HAP-1 (cell line): Measurements from ENCODE around the gene PRDM11.

Source experiments
- DNase-seq, 2 experiments: peaks; one replicate each; pipeline ENCODE4 v3.0.0-alpha.2; 2016 to 2020; ENCODE audit warnings: low spot score in 2 of 2
- H3K27me3 ChIP-seq: fragments of 250-450 bp; sonication (Bioruptor Pico); 2 replicates; pipeline ENCODE4 v1.5.1; 2020; ENCODE audit warnings: low read depth, mild to moderate bottlenecking, moderate library complexity
- H3K36me3 ChIP-seq: fragments of 250-450 bp; sonication (Bioruptor Pico); replicated peaks from 2 replicates; pipeline ENCODE4 v1.5.1; 2020; ENCODE audit warnings: mild to moderate bottlenecking
- H3K4me1 ChIP-seq: fragments of 250-450 bp; sonication (Bioruptor Pico); 2 replicates; pipeline ENCODE4 v1.5.1; 2020; ENCODE audit warnings: mild to moderate bottlenecking
- H3K4me3 ChIP-seq: fragments of 250-450 bp; sonication (Bioruptor Pico); 2 replicates; pipeline ENCODE4 v1.5.1; 2020; ENCODE audit warnings: mild to moderate bottlenecking, moderate library complexity
- H3K9me3 ChIP-seq: fragments of 250-450 bp; sonication (Bioruptor Pico); 2 replicates; pipeline ENCODE4 v1.5.1; 2020; ENCODE audit warnings: mild to moderate bottlenecking, moderate library complexity
- in situ Hi-C: fragments of 300-500 bp; cut with MboI; formaldehyde crosslinking; loops from 3 replicates; pipeline ENCODE4 v1.14.3; 2020; ENCODE audit warnings: low sequenced_read_pairs, inconsistent platforms, mixed read lengths

PRDM11 gene

GRCh38 chr11:45205978-45206377 is 59.5 kb downstream of the PRDM11 start:
- no peaks in the 10 kb centered on the region for H3K9me3 ChIP-seq
- no peaks in the 10 kb centered on the region for H3K27me3 ChIP-seq
- peaks cover 7% of the 10 kb centered on the region for H3K4me1 ChIP-seq
- H3K4me3 ChIP-seq, result no peak overlapping the region
- H3K36me3 ChIP-seq, result no peaks in the 10 kb centered on the region
- DNase-seq, result no peak
- in situ Hi-C loops, result no loop called here

- peak; percentile 55 to 63 for DNase-seq
- Histone ChIP-seq H3K4me1 (peaks cover 7% of the 10 kb centered on the region), H3K4me3 (no peak overlapping the region), H3K27me3 (no peaks in the 10 kb centered on the region), H3K9me3 (no peaks in the 10 kb centered on the region), H3K36me3 (no peaks in the 10 kb centered on the region)
- in situ Hi-C loops, result no loop called here
These were observed 61.7 kb downstream of the PRDM11 start for GRCh38 chr11:45208135-45208534.

- Histone ChIP-seq H3K36me3 (no peaks in the 10 kb centered on the region), H3K4me3 (no peak overlapping the region)
- in situ Hi-C loops, result no loop called here
These were observed 62.8 kb downstream of the PRDM11 start for GRCh38 chr11:45209000-45209879.

GRCh38 chr11:45209891-45210699 is 63.7 kb downstream of the PRDM11 start:
- Histone ChIP-seq H3K4me1 (peaks cover 7% of the 10 kb centered on the region), H3K9me3 (no peaks in the 10 kb centered on the region), H3K36me3 (no peaks in the 10 kb centered on the region), H3K27me3 (no peaks in the 10 kb centered on the region), H3K4me3 (no peak overlapping the region)
- in situ Hi-C loops, result no loop called here
- no peak for DNase-seq

More at GRCh38 chr11:45209000-45209879, 62.8 kb downstream of the PRDM11 start:
- no peak for DNase-seq
- H3K9me3 ChIP-seq, result no peaks in the 10 kb centered on the region
- H3K4me1 ChIP-seq, result peaks cover 7% of the 10 kb centered on the region
- no peaks in the 10 kb centered on the region for H3K27me3 ChIP-seq

- Histone ChIP-seq H3K4me3 (no peak overlapping the region), H3K36me3 (no peaks in the 10 kb centered on the region), H3K27me3 (no peaks in the 10 kb centered on the region), H3K4me1 (peaks cover 7% of the 10 kb centered on the region), H3K9me3 (no peaks in the 10 kb centered on the region)
- in situ Hi-C loops, result no loop called here
- no peak for DNase-seq
These were observed 64.4 kb downstream of the PRDM11 start for GRCh38 chr11:45210846-45211245.

GRCh38 chr11:45211732-45212131 is 65.3 kb downstream of the PRDM11 start:
- H3K4me3 ChIP-seq, result no peak overlapping the region
- in situ Hi-C loops, result no loop called here
- no peak for DNase-seq
- H3K27me3 ChIP-seq, result no peaks in the 10 kb centered on the region
- no peaks in the 10 kb centered on the region for H3K9me3 ChIP-seq
- peaks cover 7% of the 10 kb centered on the region for H3K4me1 ChIP-seq
- no peaks in the 10 kb centered on the region for H3K36me3 ChIP-seq

- peaks cover 6% of the 10 kb centered on the region for H3K4me1 ChIP-seq
- in situ Hi-C loops, result no loop called here
- peak in 1 of 2 experiments; percentile 30 for DNase-seq
- no peaks in the 10 kb centered on the region for H3K27me3 ChIP-seq
- no peaks in the 10 kb centered on the region for H3K9me3 ChIP-seq
- no peaks in the 10 kb centered on the region for H3K36me3 ChIP-seq
- H3K4me3 ChIP-seq, result no peak overlapping the region
These were observed 66.3 kb downstream of the PRDM11 start for GRCh38 chr11:45212566-45213315.

GRCh38 chr11:45213316-45213665 is 66.9 kb downstream of the PRDM11 start:
- in situ Hi-C loops, result no loop called here
- Histone ChIP-seq H3K4me3 (no peak overlapping the region), H3K36me3 (no peaks in the 10 kb centered on the region), H3K9me3 (no peaks in the 10 kb centered on the region), H3K27me3 (no peaks in the 10 kb centered on the region), H3K4me1 (peaks cover 4% of the 10 kb centered on the region)
- no peak for DNase-seq

- no peak for DNase-seq
- Histone ChIP-seq H3K4me3 (no peak overlapping the region), H3K4me1 (no peaks in the 10 kb centered on the region), H3K36me3 (no peaks in the 10 kb centered on the region), H3K27me3 (no peaks in the 10 kb centered on the region), H3K9me3 (no peaks in the 10 kb centered on the region)
- in situ Hi-C loops, result no loop called here
These were observed 67.3 kb downstream of the PRDM11 start for GRCh38 chr11:45213717-45214116.

GRCh38 chr11:45215098-45215865 is 68.8 kb downstream of the PRDM11 start:
- no peak for DNase-seq
- Histone ChIP-seq H3K4me1 (no peaks in the 10 kb centered on the region), H3K36me3 (no peaks in the 10 kb centered on the region), H3K27me3 (no peaks in the 10 kb centered on the region), H3K4me3 (no peak overlapping the region), H3K9me3 (no peaks in the 10 kb centered on the region)
- in situ Hi-C loops, result no loop called here

- in situ Hi-C loops, result no loop called here
- DNase-seq, result no peak
These were observed 69.6 kb downstream of the PRDM11 start for GRCh38 chr11:45216031-45216430.

GRCh38 chr11:45216901-45217300 is 70.5 kb downstream of the PRDM11 start:
- DNase-seq, result no peak
- H3K4me1 ChIP-seq, result no peaks in the 10 kb centered on the region
- H3K9me3 ChIP-seq, result no peaks in the 10 kb centered on the region
- H3K27me3 ChIP-seq, result no peaks in the 10 kb centered on the region
- in situ Hi-C loops, result no loop called here
- no peaks in the 10 kb centered on the region for H3K36me3 ChIP-seq
- no peak overlapping the region for H3K4me3 ChIP-seq

More at GRCh38 chr11:45216031-45216430, 69.6 kb downstream of the PRDM11 start:
- H3K4me1 ChIP-seq, result no peaks in the 10 kb centered on the region
- no peak overlapping the region for H3K4me3 ChIP-seq
- H3K27me3 ChIP-seq, result no peaks in the 10 kb centered on the region
- no peaks in the 10 kb centered on the region for H3K9me3 ChIP-seq
- no peaks in the 10 kb centered on the region for H3K36me3 ChIP-seq

- in situ Hi-C loops, result no loop called here
- no peak overlapping the region for H3K4me3 ChIP-seq
- H3K4me1 ChIP-seq, result no peaks in the 10 kb centered on the region
- DNase-seq, result no peak
- H3K36me3 ChIP-seq, result no peaks in the 10 kb centered on the region
- H3K9me3 ChIP-seq, result no peaks in the 10 kb centered on the region
- no peaks in the 10 kb centered on the region for H3K27me3 ChIP-seq
These were observed 71.6 kb downstream of the PRDM11 start for GRCh38 chr11:45217991-45218390.
